Keratinocyte (primary cell): ENCODE results near the gene MYRIP. TPM values are rescaled to one million over a fixed set of nuclear protein-coding genes. Genes with fewer than 3 reads are reported as not detected.
A peak's percentile ranks its signal among the peaks of the same experiment; 100 is the strongest.

ENCODE experiments used
- DNase-seq: peaks from one replicate; pipeline ENCODE4 v3.0.0-alpha.2; 2011; ENCODE audit warnings: low read depth, missing footprints, low spot score
- FAIRE-seq: peaks from 2 replicates; lab custom pipeline; 2011; peaks lifted over from hg19 to GRCh38; lab: Jason Lieb, UNC
- H2AFZ ChIP-seq: 2 replicates; pipeline ENCODE4 v1.6.0; 2012; ENCODE audit warnings: low read length, control low read depth, inconsistent platforms; ENCODE audit not compliant: control insufficient read depth
- H3K27ac ChIP-seq: 2 replicates; pipeline ENCODE4 v1.5.1; 2011; ENCODE audit warnings: low read length; ENCODE audit not compliant: control insufficient read depth, insufficient read depth
- H3K27me3 ChIP-seq: 3 replicates; pipeline ENCODE4 v1.6.0; 2011; ENCODE audit warnings: low read length; ENCODE audit not compliant: control insufficient read depth, insufficient read depth; ENCODE audit errors: extremely low read depth
- H3K36me3 ChIP-seq, 2 experiments: 2 replicates in 1 of 2; 3 replicates in 1 of 2; pipeline ENCODE4 v1.5.1; 2011; ENCODE audit warnings: low read length in 2 of 2, mild to moderate bottlenecking in 1 of 2; ENCODE audit not compliant: control insufficient read depth in 2 of 2, insufficient read depth in 2 of 2; ENCODE audit errors: extremely low read depth in 1 of 2
- H3K4me1 ChIP-seq: 3 replicates; pipeline ENCODE4 v1.5.1; 2011; ENCODE audit warnings: low read length; ENCODE audit not compliant: control insufficient read depth, insufficient read depth; ENCODE audit errors: extremely low read depth
- H3K4me2 ChIP-seq: 3 replicates; pipeline ENCODE4 v1.6.0; 2011; ENCODE audit warnings: low read depth, low read length; ENCODE audit not compliant: control insufficient read depth, insufficient read depth; ENCODE audit errors: extremely low read depth
- H3K4me3 ChIP-seq, 3 experiments: fragments of 200-600 bp in 1 of 3; sonication (generic) in 1 of 3; 2 replicates in 2 of 3; 3 replicates in 1 of 3; pipeline ENCODE4 v1.5.1; 2011 to 2016; ENCODE audit warnings: low read length in 3 of 3, mild to moderate bottlenecking in 3 of 3, control low read depth in 2 of 3, inconsistent platforms in 1 of 3, low read depth in 1 of 3, mixed read lengths in 1 of 3, mixed run types in 1 of 3, moderate library complexity in 1 of 3; ENCODE audit not compliant: control insufficient read depth in 2 of 3, insufficient read depth in 2 of 3; ENCODE audit errors: extremely low read depth in 1 of 3
- H3K79me2 ChIP-seq: 2 replicates; pipeline ENCODE4 v1.6.0; 2012; ENCODE audit warnings: low read length; ENCODE audit not compliant: control insufficient read depth, insufficient read depth
- H3K9ac ChIP-seq: 3 replicates; pipeline ENCODE4 v1.6.0; 2011; ENCODE audit warnings: low read length; ENCODE audit not compliant: control insufficient read depth, insufficient read depth; ENCODE audit errors: extremely low read depth
- H3K9me1 ChIP-seq: 3 replicates; pipeline ENCODE4 v1.6.0; 2011; ENCODE audit warnings: low read length; ENCODE audit not compliant: control insufficient read depth, insufficient read depth; ENCODE audit errors: extremely low read depth
- H3K9me3 ChIP-seq: 2 replicates; pipeline ENCODE4 v1.5.1; 2012; ENCODE audit warnings: low read depth, low read length; ENCODE audit not compliant: control insufficient read depth
- H4K20me1 ChIP-seq: 3 replicates; pipeline ENCODE4 v1.6.0; 2011; ENCODE audit warnings: low read length; ENCODE audit not compliant: control insufficient read depth, insufficient read depth; ENCODE audit errors: extremely low read depth
- EZH2 ChIP-seq: IDR thresholded peaks from one replicate; pipeline ENCODE4 v1.6.1; 2012; ENCODE audit warnings: inconsistent platforms, mild to moderate bottlenecking, low read length, moderate library complexity
- dilution Hi-C: fragments of 300-500 bp; cut with MboI; formaldehyde crosslinking; loops from one replicate; pipeline ENCODE4 v1.7.0; 2020; ENCODE audit warnings: low sequenced_read_pairs; ENCODE audit not compliant: extremely low pct_ligation_motif_present
- polyA plus RNA-seq, 5 experiments: library from polyadenylated mRNA; depleted of rRNA in 3 of 5; stranded (reverse) in 3 of 5; stranded (forward) in 1 of 5; unstranded in 1 of 5; fragments of >200 nt; gene quantifications; 1 replicate in 1 of 5; 2 replicates in 3 of 5; 3 replicates in 1 of 5; pipeline versions ENCODE4 v1.2.1 to v1.2.3, GENCODE V29; 2011 to 2012; ENCODE audit warnings: missing spikeins in 2 of 5, low read depth in 1 of 5, low replicate concordance in 1 of 5
- TF ChIP-seq, protein P1 (sequence below), 3 experiments: IDR thresholded peaks in 1 of 3; conservative IDR thresholded peaks in 1 of 3; optimal IDR thresholded peaks in 1 of 3; 2 replicates in 2 of 3; 3 replicates in 1 of 3; pipeline versions ENCODE3 to v1.5.1; 2011; ENCODE audit warnings: low read length in 3 of 3, mild to moderate bottlenecking in 3 of 3, moderate library complexity in 2 of 3, control low read depth in 1 of 3, inconsistent platforms in 1 of 3; ENCODE audit not compliant: insufficient read depth in 2 of 3; ENCODE audit errors: extremely low read depth in 1 of 3

The MYRIP gene
- polyA plus RNA-seq, 1 donor (not counting 4 experiments of a cell fraction or from before 2014, with no cell fraction given), result 0.01 TPM

DNA sequence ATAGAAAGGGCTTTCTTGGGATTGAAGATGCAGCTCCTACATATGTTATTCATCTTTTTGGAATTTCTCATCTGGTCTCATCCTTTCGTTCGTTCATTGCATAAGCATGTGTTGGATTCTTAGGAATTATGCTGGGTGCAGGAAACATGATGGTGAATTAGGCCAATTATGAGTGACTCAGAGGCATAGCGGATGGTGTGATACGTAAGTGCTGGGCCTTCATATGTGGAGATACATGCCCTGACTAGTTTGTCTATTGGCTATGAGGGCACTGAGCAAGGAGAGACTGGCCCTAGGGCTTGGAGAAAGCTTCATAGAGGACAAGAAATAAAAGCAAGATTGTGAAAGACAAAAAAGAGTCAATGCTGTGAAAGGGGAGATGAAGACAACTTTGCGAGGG is 235.1 kb downstream of the MYRIP start:
- Histone ChIP-seq H3K4me2 (peak overlapping the region; percentile 70), H3K79me2 (no peaks in the 10 kb centered on the region), H3K9me1 (peaks cover 4% of the 10 kb centered on the region), H4K20me1 (no peaks in the 10 kb centered on the region), H2AFZ (peak overlapping the region; percentile 55), H3K4me1 (peaks cover 28% of the 10 kb centered on the region), H3K27ac (peak overlapping the region; percentile 62), H3K9me3 (no peaks in the 10 kb centered on the region), H3K36me3 (no peaks in the 10 kb centered on the region), H3K4me3 (peak overlapping the region in 2 of 3 experiments; percentile 1 to 37), H3K9ac (peak overlapping the region; percentile 10), H3K27me3 (no peaks in the 10 kb centered on the region)
- FAIRE-seq (peak; percentile 99), DNase-seq (peak; percentile 94)
- TF ChIP-seq, protein P1, sequence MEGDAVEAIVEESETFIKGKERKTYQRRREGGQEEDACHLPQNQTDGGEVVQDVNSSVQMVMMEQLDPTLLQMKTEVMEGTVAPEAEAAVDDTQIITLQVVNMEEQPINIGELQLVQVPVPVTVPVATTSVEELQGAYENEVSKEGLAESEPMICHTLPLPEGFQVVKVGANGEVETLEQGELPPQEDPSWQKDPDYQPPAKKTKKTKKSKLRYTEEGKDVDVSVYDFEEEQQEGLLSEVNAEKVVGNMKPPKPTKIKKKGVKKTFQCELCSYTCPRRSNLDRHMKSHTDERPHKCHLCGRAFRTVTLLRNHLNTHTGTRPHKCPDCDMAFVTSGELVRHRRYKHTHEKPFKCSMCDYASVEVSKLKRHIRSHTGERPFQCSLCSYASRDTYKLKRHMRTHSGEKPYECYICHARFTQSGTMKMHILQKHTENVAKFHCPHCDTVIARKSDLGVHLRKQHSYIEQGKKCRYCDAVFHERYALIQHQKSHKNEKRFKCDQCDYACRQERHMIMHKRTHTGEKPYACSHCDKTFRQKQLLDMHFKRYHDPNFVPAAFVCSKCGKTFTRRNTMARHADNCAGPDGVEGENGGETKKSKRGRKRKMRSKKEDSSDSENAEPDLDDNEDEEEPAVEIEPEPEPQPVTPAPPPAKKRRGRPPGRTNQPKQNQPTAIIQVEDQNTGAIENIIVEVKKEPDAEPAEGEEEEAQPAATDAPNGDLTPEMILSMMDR (optimal IDR thresholded peaks at IDR 0.05 in 1 of 3, IDR thresholded peaks at IDR 0.05 in 1 of 3, conservative IDR thresholded peaks at IDR 0.05 in 1 of 3; ENCODE audit: extremely low read depth in 1 of 3, insufficient read depth in 2 of 3, low read length in 3 of 3), result no peak
- TF ChIP-seq EZH2, result no peak
- dilution Hi-C loops, result no loop called here

GRCh38 chr3:40045051-40045450 is 235.6 kb downstream of the MYRIP start:
- Histone ChIP-seq H3K4me2 (peak overlapping the region; percentile 70), H3K9ac (peak overlapping the region; percentile 10), H3K36me3 (no peaks in the 10 kb centered on the region), H2AFZ (peak overlapping the region; percentile 55), H3K9me1 (peaks cover 4% of the 10 kb centered on the region), H3K4me1 (peaks cover 28% of the 10 kb centered on the region), H3K9me3 (no peaks in the 10 kb centered on the region), H3K27me3 (no peaks in the 10 kb centered on the region), H3K27ac (peak overlapping the region; percentile 62), H3K4me3 (peak overlapping the region in 1 of 3 experiments; percentile 37), H4K20me1 (no peaks in the 10 kb centered on the region), H3K79me2 (no peaks in the 10 kb centered on the region)
- no peak for DNase-seq
- dilution Hi-C loops, result no loop called here
- TF ChIP-seq, protein P1 (optimal IDR thresholded peaks at IDR 0.05 in 1 of 3, IDR thresholded peaks at IDR 0.05 in 1 of 3, conservative IDR thresholded peaks at IDR 0.05 in 1 of 3; ENCODE audit: extremely low read depth in 1 of 3, insufficient read depth in 2 of 3, low read length in 3 of 3), result no peak
- no peak for TF ChIP-seq EZH2
- no peak for FAIRE-seq
